GM18951 (cell line): Measurements from ENCODE around the gene ATP6V0A4.

ENCODE experiments used
- POLR2A ChIP-seq: IDR thresholded peaks from 4 replicates; pipeline ENCODE4 v1.6.1; 2011; ENCODE audit warnings: mild to moderate bottlenecking; ENCODE audit not compliant: insufficient read length, insufficient read depth; ENCODE audit errors: extremely low read depth
- in situ Hi-C: fragments of 300-500 bp; cut with MboI; formaldehyde crosslinking; loops from one replicate; pipeline ENCODE4 v1.12.0; 2022; ENCODE audit warnings: low sequenced_read_pairs, mixed read lengths, inconsistent platforms; ENCODE audit not compliant: unreplicated experiment

The ATP6V0A4 gene

DNA sequence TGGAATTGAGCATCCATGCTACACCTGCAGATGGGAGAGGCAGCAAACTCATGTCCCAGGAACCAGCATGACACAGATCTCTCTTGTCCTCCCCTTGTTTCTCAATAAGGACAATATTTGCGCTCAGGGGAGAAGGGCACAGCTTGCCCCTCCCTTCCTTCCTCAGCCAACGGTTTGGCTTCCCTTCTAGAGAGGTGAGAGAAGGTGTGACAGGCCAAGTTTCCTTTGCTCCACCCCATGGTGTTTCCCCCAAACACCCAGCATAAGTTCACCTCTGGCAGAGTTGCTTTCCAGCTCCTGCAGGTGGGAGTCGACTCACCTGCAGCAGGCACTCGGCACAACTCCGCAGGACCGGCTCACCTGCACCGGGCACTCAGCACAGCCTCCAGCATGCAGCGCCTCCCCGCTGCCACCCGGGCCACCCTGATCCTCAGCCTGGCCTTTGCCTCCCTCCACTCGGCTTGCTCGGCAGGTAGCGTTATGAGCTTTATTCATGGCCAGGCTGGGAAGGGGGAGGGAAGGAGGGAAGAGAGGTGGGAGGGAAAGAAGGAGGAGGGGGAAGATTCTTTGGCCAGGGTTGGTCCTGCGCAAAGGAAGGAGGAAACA is at the start of gene ATP6V0A4, which contains the start of gene TMEM213:
Gene ATP6V0A4 (minus strand): TSS at position 482 of the 606 bp plus-strand sequence. CDS start 26,949 bp downstream, outside the sequence.
Gene TMEM213 (plus strand): TSS at position 280 of the 606 bp plus-strand sequence. CDS start 111 bp downstream, at position 391.
- in situ Hi-C loops = no loop called here
- no peak for TF ChIP-seq POLR2A

DNA sequence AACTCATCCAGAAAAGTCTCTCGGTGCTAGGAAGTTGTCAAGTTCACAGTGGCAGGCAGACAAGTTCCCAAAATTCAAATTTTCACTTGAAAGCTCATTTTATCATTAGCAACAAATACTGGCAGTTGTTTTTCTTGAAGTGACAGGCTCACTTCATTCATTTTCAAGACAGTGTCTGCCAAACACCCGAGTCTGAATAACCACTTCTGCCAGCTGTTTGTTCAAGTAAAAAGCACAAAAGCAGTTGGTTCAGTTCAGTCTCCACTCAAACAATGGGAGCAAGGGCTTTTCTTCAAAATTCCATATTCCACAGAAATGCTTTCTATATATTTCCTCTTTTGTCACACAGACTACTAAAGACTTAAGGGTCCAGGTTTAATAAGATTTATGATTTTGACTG is 47.7 kb upstream of the ATP6V0A4 start:
- no peak for TF ChIP-seq POLR2A
- in situ Hi-C loops = no loop called here

DNA sequence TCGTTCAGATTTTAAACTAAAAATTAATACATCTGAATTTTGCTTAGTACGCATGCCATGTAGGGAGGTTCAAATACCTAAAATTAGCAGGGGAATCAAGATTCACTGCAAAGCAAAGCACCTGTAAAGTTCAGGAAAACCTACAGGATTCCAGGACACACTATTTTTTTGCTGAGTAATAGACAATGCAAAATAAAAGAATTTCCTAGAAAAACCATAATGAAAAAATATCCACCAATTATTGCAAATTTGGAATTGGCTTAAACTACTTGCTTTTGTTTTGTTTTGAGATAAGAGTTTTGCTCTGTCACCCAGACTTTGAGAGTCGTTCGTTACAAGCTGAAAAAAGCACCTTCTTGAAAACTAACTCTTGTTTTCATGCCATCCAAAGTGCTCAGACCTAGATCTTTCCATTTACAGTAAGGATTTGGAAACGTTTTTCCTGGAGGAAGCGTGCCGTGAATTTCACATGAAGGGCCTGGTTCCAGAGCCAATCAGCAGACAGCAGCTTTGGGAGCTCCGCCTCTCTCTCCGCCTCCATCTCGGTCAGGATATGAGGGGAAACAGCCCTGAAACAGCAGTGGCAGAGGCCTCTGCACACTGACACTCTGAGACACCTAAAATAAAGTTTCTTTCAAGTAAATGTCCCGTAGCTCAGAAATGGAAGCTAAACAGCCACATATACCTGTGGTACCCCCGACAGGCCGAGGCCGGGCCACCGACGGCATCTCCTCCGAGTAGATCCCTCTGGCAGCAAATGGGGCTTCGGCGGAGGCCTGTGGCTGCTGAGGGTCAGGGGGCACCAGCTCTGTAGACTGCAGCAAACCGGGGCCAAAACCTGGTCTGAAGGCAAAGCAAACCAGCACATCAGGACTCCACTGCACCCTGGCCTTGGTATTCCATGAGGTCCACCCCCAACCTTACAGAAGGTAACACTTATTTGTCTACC is 45.9 kb upstream of the ATP6V0A4 start:
- in situ Hi-C loops = no loop called here
- TF ChIP-seq POLR2A = no peak

DNA sequence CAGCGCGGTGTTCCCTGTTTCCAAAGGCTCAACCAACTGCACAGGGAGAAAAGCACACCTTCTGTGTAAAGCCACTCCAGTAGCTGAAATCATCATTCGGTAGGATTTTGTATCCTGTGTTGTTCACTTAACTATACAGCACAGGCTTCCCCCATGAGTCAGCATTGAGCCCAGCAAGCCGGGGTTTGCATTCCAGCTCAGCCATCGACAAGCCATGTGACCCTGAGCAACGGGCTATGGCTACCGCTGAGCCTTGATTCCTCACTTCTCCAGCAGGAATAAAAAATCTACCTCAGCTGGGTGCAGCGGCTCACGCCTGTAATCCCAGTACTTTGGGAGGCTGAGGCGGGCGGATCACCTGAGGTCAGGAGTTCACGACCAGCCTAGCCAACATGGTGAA is 44.1 kb upstream of the ATP6V0A4 start:
- in situ Hi-C loops = no loop called here
- TF ChIP-seq POLR2A = no peak

DNA sequence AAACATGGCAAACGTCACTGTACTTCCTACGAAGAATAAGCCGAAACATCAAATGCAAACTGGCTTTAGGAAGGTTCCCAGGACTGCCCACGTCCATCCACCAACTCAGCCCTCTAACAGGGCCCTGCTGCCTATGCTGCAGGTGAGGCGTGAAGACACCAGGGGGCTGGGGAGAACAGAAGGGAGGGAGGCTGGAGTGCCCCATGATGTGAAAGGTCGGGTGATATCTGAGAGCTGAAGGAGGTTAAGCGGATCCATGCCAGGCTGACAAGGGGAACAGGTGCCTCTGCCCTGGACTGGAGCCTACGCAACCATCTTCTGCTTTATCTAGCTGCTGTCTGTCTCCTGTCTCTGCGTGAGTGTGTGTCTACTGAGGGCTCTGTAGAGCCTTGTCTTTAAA is 40.2 kb upstream of the ATP6V0A4 start:
- in situ Hi-C loops = no loop called here
- TF ChIP-seq POLR2A = no peak

DNA sequence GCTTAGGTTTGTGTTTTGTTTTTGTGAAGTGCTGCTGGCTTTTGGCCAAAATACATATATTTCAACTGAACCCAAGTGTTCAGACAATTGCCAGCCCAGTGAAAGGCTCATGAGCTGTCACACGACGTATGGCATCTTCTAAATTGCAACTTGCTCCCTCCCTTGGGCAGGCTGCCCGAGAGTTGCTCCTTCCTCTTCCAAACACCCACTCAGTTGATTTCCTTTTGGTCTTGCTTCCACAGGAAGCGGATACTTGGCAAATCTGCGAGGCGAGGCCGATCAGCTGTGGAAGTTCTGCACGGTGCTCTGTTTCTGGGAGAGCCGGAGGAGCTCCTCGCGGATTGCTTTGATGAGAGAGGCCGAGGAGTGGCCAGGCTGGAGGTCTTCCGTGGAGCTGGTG is 39.6 kb upstream of the ATP6V0A4 start:
- in situ Hi-C loops = no loop called here
- TF ChIP-seq POLR2A = no peak

DNA sequence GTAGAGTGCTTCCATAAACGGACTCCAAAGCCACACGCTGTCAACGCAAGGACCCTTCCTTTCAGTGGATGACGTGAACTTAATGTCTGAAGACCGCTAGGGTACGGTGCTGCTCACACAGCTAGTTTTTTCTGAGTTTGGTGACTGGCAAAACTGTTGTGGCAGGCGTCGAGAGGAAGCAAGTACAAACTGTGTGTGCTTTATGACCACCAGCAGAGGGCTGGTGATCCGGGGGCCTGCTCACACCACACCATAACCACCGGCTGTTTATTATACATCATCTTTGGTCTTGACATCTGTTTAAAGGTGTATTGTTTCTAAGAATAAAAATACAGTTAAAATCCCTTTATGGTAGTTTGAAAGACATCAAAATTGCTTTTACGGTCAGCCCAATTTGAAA is 37.1 kb upstream of the ATP6V0A4 start:
- TF ChIP-seq POLR2A = no peak
- in situ Hi-C loops = no loop called here

DNA sequence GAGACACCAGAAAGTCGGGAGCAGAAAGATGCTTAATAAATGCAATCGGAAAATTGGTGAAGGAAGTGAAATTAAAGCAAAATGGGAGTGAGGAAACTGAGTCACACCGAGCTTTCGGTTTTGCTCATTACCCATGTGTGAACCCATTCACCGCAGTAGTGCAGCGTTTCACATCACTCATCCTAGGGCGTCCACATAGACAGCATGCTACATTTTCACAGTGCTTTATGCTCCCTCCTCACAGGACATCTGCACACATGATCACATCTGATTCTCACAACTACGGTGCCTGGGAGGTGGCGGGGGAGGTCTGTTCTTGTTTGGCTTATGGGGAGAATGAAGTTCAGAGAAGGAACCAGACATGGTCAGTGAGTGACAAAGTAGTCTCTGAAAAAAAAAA is 36.6 kb upstream of the ATP6V0A4 start:
- TF ChIP-seq POLR2A = no peak
- in situ Hi-C loops = no loop called here

DNA sequence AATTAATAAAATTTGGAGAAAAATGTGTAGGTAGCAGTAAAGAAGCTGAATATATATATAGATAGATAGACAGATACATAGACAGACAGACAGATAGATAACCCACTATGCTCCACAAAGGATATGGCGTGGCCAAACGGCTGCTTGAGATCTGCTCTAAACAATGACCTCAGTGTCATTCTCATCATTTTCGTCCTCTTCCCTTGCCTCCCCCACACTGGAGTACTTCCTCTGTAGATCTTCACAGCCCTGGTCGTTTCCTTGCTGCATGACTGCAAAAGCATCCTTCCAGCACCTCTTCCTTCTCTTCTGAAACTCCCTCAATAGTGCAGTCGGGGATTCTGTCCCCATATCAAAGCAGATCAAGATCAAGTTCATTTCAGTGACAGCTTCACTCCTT is 35.6 kb upstream of the ATP6V0A4 start:
- no peak for TF ChIP-seq POLR2A
- in situ Hi-C loops = no loop called here

DNA sequence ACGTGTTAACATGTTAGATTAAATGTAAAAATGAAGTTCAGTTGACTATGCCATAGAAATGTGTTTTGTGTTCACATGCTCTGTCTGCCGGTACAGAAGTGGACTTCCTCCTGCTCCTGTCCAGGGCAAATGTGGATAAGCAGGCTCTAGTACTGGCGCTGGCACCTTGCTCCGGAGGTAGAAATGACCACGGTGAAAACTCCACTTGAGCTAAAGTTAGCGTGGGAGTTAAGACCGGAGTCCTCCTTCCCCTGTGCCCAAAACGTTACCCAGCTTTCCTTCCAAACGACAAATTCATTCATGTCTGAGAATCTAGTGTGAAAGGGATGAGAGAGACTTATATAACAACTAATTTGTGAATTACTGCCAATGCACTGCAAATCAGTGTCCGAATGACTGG is 35.0 kb upstream of the ATP6V0A4 start:
- no peak for TF ChIP-seq POLR2A
- in situ Hi-C loops = no loop called here

DNA sequence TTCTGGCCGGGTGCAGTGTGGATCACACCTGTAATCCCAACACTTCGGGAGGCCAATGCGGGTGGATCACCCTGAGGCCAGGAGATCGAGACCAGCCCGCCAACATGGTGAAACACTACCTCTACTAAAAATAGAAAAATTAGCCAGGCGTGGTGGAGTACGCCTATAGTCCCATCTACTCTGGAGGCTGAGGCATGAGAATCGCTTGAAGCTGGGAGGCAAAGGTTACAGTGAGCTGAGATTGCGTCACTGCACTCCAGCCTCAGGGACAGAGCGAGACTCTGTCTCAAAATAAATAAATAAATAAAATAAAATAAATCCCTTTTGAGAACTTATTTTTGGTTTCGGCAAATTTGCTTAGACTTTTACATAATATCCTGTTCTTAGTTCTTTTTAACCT is 31.3 kb upstream of the ATP6V0A4 start:
- TF ChIP-seq POLR2A = no peak
- in situ Hi-C loops = no loop called here

DNA sequence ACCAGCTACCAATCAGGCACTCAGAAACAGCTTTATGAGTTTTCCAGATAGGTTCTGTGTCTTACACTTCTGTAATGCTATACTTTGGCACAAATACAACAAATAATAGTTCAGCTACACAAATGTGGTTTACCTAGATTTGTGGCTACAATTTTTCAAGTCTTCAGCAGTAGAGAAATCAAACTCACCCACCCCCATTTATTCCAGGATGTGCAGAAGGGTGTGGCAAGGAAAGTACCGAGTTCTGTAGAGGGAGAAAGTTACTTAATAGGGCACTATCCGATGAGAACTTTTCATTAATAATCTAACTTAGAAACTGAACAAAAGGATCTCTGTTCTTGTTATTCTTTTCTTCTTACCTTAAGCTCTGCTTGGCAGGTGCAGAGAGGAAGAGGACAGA is 30.3 kb upstream of the ATP6V0A4 start:
- in situ Hi-C loops = no loop called here
- TF ChIP-seq POLR2A = no peak

DNA sequence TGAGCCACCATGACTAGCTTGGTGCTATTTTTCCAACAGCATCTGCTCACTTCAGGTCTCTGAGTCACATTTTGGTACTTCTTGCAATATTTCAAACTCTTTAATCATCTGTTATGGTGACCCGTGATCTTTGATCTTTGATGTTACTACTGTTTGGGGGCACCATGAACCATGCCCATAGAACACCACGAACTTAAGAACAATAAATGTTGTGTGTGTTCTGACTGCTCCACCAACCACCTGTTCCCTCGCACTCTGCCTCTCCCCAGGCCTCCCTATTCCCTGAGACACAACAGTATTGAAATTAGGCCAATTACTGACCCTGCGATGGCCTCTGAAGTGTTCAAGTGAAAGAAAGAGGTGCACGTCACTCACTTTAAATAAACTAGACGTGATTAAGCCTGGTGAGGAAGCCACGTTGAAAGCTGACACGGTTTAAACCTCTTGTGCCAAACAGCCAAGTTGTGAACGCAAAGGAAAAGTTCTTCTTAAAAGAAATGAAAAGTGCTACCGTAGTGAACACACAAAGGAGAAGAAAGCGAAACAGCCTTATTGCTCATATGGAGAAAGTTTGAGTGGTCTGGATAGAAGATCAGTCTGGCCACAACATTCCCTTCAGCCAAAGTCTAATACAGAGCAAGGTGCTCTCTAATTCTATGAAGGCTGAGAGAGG is 27.2 kb upstream of the ATP6V0A4 start:
- in situ Hi-C loops = no loop called here
- no peak for TF ChIP-seq POLR2A
